BE2C (cell line): ENCODE results near the gene SERTAD2.

ENCODE experiments used
- DNase-seq: peaks from one replicate; pipeline ENCODE4 v3.0.0-alpha.2; 2020
- H3K27me3 ChIP-seq: fragments of 250-450 bp; sonication (Bioruptor Pico); 2 replicates; pipeline ENCODE4 v1.5.1; 2020; ENCODE audit warnings: mild to moderate bottlenecking
- H3K36me3 ChIP-seq: fragments of 250-450 bp; sonication (Bioruptor Pico); 2 replicates; pipeline ENCODE4 v1.5.1; 2020; ENCODE audit warnings: mild to moderate bottlenecking
- H3K4me1 ChIP-seq: fragments of 250-450 bp; sonication (Bioruptor Pico); 2 replicates; pipeline ENCODE4 v1.5.1; 2020
- H3K4me3 ChIP-seq: 2 replicates; pipeline ENCODE4 v1.5.1; 2011; ENCODE audit warnings: low read depth, low read length
- H3K9me3 ChIP-seq: fragments of 250-450 bp; sonication (Bioruptor Pico); 2 replicates; pipeline ENCODE4 v1.5.1; 2020
- TF ChIP-seq, protein P1 (sequence below): IDR thresholded peaks from 2 replicates; pipeline ENCODE4 v1.5.1; 2012; ENCODE audit warnings: mild to moderate bottlenecking, low read depth, low read length

SERTAD2 gene

DNA sequence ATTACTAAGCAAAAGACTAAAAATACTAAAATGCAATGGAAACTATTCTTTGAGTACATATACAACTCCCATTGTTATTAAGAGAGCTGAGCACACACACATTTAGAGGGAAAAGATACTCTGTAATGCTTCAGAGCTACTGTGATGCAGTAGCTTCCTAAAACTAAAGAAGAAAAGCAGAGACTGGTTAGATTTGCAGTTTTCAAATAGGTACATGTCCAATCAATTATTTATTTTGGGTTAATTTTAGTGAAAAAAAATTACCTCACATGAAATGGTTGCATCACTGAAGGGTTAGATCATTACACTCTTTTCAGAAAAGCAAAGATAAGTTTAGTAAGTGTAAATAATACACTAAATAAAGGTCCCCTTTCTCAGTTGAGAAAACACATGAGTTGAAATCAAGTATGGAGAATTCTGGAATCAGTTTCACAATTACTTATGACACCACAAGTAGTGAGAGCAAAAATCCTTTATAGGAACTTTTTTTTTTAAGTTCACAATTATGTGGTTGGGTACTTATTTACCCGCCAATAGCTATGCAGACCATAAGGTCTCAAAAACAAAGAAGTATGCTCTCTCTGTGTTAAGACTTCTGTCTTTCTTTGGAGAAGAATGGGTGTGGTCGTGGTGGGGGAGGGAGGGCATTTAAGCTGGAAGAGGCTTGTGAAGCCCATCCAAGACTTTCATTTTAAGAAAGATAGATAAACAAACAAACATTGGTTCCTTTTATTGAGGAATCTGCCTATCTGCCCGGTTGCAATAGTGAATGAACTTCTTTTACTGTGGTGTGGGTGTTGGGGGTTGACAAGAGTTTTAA, 25.3 kb upstream of the SERTAD2 start:
- TF ChIP-seq, protein P1, sequence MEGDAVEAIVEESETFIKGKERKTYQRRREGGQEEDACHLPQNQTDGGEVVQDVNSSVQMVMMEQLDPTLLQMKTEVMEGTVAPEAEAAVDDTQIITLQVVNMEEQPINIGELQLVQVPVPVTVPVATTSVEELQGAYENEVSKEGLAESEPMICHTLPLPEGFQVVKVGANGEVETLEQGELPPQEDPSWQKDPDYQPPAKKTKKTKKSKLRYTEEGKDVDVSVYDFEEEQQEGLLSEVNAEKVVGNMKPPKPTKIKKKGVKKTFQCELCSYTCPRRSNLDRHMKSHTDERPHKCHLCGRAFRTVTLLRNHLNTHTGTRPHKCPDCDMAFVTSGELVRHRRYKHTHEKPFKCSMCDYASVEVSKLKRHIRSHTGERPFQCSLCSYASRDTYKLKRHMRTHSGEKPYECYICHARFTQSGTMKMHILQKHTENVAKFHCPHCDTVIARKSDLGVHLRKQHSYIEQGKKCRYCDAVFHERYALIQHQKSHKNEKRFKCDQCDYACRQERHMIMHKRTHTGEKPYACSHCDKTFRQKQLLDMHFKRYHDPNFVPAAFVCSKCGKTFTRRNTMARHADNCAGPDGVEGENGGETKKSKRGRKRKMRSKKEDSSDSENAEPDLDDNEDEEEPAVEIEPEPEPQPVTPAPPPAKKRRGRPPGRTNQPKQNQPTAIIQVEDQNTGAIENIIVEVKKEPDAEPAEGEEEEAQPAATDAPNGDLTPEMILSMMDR: no peak
- H3K4me3 ChIP-seq: no peak overlapping the region

DNA sequence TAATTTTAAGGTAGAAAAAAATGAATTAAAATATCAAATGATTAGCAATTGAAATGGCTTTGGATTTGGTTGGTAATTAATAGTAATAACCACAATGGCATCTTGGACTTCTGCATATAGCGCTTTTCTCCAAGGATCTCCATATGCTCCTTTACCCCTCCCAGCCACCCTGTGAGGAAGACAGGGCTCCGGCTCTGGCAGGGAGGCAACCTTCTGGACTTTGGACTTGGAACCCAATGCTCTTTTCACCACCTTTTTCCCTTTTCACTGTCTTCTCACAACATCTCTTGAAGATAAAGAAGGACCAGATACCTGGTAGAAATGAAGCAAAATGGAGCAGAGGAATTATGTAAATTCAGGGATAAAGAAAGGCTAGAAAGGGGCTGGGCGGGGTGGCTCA, 23.8 kb upstream of the SERTAD2 start:
- Histone ChIP-seq H3K27me3 (no peaks in the 10 kb centered on the region), H3K36me3 (no peaks in the 10 kb centered on the region), H3K4me3 (no peak overlapping the region), H3K9me3 (no peaks in the 10 kb centered on the region), H3K4me1 (no peaks in the 10 kb centered on the region; the same call in 1 of the 2 replicates)
- DNase-seq: no peak
- TF ChIP-seq, protein P1: no peak

More for the DNA sequence above, 25.3 kb upstream of the SERTAD2 start:
- Histone ChIP-seq H3K27me3 (no peaks in the 10 kb centered on the region), H3K4me1 (no peaks in the 10 kb centered on the region; the same call in 1 of the 2 replicates), H3K36me3 (no peaks in the 10 kb centered on the region), H3K9me3 (no peaks in the 10 kb centered on the region)
- no peak for DNase-seq

- H3K9me3 ChIP-seq: no peaks in the 10 kb centered on the region
- H3K27me3 ChIP-seq: no peaks in the 10 kb centered on the region
- no peak overlapping the region for H3K4me3 ChIP-seq
- no peaks in the 10 kb centered on the region for H3K36me3 ChIP-seq
- no peak for DNase-seq
- H3K4me1 ChIP-seq: no peaks in the 10 kb centered on the region; the same call in 1 of the 2 replicates
- TF ChIP-seq, protein P1: no peak
These were observed 22.1 kb upstream of the SERTAD2 start for GRCh38 chr2:64675860-64676259.

GRCh38 chr2:64672708-64673107, 19.0 kb upstream of the SERTAD2 start:
- H3K4me3 ChIP-seq: no peak overlapping the region
- no peaks in the 10 kb centered on the region for H3K27me3 ChIP-seq
- H3K4me1 ChIP-seq: no peaks in the 10 kb centered on the region
- no peaks in the 10 kb centered on the region for H3K9me3 ChIP-seq
- no peak for DNase-seq
- TF ChIP-seq, protein P1: no peak
- no peaks in the 10 kb centered on the region for H3K36me3 ChIP-seq

DNA sequence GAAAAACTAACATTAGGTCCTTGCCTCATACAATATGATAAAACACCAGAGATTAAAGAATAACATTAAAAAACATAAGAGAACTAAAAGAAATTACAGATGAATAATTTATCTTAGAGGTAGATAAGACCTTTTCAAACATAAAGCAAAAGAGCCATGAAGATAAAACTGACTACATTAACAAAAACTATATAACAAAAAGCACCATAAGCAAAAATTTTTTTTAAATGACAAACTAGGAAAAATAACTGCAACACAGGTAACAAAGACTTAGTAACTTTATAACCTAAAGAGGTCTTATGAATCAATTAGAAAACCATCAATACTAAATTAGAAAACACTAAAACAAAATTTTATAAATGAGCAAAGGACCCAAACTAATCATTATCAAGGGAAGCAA, 16.3 kb upstream of the SERTAD2 start:
- H3K27me3 ChIP-seq: no peaks in the 10 kb centered on the region
- TF ChIP-seq, protein P1: no peak
- no peaks in the 10 kb centered on the region for H3K36me3 ChIP-seq
- H3K4me1 ChIP-seq: no peaks in the 10 kb centered on the region
- DNase-seq: no peak
- no peak overlapping the region for H3K4me3 ChIP-seq
- no peaks in the 10 kb centered on the region for H3K9me3 ChIP-seq

DNA sequence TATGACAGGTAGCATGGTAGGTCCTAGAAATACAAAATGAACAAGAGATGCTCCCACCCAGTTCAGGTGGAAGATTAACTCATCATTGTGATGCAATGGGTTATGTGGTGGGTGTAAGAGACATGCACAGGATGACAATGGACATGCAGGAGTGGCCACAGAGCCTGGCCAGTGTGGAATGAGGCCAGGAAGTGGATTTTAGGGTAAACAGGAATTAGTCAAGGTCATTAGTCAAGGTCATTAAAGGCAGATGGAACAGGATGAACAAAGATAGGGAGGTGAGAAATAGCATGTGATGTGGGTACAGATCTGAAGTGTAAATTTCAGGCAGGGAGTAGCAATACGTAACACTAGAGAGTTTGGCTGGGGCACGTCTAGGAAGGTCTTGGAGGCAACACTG, 15.6 kb upstream of the SERTAD2 start:
- no peak for DNase-seq
- TF ChIP-seq, protein P1: no peak
- H3K4me3 ChIP-seq: no peak overlapping the region
- H3K9me3 ChIP-seq: no peaks in the 10 kb centered on the region
- H3K36me3 ChIP-seq: no peaks in the 10 kb centered on the region
- no peaks in the 10 kb centered on the region for H3K4me1 ChIP-seq
- no peaks in the 10 kb centered on the region for H3K27me3 ChIP-seq
